GM19025 (cell line): ENCODE measurements around the gene ITGB7.
"Not testable (repeated sequence)": the region's sequence is repeated elsewhere in the genome, so short reads cannot be mapped to it uniquely, and the experiment has no call there.

ENCODE experiments used
- ATAC-seq: cut with Tn5 transposase; IDR thresholded peaks from one replicate; pipeline ENCODE4 v1.9.1; 2021; ENCODE audit warnings: mild to moderate bottlenecking, low read depth, moderate library complexity; ENCODE audit not compliant: unreplicated experiment

The ITGB7 gene

GRCh38 chr12:53218551-53219291, 11.7 kb upstream of the ITGB7 start:
- no peak for ATAC-seq

DNA sequence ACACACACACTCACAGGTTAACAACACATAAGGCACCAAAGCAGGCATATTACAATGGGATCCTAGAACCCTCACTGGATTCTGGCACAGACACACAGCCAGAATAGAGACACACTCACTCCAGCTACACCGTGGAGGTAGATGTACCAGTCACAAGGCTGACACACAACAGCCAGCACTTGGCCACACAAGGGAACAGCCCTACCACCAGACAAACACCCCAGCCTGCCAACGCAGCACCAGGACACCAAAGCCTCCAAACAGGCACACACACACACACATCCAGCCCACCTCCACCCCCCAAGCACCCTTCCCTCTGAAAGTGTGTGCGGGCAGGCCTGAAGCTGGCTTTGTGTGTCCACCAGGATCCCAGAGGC, 10.9 kb upstream of the ITGB7 start:
- no peak for ATAC-seq

- no peak for ATAC-seq
Observed at GRCh38 chr12:53217051-53217930, 10.2 kb upstream of the ITGB7 start.

GRCh38 chr12:53215497-53215896, 8.4 kb upstream of the ITGB7 start:
- no peak for ATAC-seq

DNA sequence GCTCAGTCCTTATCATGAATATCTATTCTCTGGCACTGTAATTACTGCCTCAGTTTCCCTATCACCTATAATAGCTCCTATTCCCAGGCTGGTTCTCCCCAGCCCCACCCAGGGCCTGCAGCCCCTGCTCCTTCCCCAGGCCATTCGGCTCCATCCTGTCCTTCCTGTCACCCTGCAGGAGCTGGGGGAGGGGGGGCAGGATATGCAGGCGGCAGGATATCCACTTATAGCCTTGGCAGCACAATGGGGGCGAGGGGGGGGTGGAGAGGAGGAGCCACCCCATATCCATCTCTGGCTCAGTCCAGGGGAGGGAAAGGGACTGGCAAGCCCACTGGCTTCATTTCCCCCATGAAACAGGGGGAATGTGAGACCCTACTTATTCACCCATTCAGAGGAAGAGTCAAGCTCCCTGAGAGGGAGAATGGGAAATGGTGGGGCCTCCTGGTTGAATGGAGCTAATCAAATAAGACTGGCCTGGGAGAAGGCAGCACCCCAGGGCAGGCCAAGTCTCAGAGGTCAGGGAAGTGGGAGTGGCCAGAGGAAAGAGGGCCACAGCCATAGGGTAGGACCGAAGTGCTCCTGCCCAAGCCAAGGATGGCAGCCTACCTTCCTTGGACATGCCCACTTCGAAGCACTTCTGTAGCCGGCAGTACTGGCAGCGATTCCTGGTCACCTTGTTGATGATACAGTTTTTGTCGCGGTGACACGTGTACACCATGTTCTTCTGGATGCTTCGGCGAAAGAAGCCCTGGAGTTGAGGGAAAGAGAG, 7.8 kb upstream of the ITGB7 start:
- no peak for ATAC-seq

DNA sequence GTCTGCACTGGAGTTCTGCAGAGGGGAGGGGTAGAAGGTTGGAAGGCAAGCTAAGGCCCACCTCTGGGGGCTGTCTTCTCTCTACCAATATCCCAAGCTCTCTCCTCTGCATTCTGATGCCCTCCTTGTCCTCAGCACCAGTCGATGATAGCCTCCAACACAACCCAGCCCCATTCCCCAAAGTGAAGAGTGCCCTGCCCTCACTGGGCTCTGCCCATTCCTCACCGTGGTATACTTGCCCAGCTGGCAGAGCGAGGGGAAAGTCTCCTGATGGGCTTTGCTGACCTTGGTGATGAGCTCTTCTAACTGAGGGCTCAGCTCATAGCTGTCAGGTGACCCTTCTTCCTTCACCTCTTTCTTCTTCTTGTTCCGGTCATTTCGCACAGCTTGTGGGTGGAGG, 7.2 kb upstream of the ITGB7 start:
- ATAC-seq: no peak

GRCh38 chr12:53213348-53213747, 6.3 kb upstream of the ITGB7 start:
- no peak for ATAC-seq

GRCh38 chr12:53212931-53213330, 5.9 kb upstream of the ITGB7 start:
- ATAC-seq: no peak

GRCh38 chr12:53211476-53212381, 4.7 kb upstream of the ITGB7 start:
- no peak for ATAC-seq

DNA sequence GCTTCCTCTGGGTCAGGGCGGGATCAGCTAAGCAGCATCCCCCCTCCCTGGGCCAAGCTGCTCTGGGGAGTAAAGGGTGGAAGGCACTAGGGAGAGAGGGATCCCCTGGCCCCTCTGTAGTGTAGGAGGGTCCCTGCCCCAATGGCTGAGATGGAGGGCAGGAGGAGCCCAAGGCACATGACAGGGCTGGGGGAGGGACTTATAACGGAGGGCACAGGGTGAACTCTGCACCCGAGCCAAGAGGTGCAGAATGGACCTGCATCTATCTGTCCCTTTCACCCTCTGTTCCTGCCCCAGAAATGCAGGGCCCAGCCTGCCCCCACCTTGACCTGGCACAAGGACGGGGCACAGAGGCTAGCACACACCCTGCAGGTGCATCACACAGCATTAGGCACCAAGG, 3.8 kb upstream of the ITGB7 start:
- ATAC-seq: no peak

DNA sequence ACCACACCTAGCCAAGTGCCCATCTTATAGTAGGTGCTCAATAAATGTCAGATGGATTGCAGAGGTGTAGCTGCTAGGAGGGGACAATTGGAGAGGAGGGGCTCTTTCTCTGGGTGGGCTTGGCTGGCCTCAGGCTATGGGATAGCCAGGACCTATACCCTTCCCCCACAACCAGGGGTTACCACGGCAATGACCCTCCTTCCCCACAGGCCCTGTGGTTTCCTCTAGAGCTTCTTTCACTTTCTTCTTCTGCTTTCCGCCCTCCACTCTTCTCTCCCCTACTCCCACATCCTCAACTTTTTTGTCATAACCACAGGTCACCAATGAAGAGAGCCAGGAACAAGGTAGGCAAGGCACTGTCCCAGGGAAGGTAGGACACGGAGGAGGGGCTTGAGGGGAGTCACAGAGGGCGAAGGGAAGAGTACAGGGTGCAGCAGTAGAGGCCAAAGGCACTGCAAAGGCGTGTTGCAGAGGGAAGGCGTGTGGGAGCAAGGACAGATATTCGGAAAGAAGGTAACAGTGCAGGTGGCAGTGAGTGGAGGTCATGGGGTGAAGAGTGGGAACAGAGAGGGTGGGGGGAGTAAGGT, 1.9 kb upstream of the ITGB7 start:
- peak; percentile 41 for ATAC-seq

- no peak for ATAC-seq
Observed at GRCh38 chr12:53208435-53208834, 1.4 kb upstream of the ITGB7 start.

DNA sequence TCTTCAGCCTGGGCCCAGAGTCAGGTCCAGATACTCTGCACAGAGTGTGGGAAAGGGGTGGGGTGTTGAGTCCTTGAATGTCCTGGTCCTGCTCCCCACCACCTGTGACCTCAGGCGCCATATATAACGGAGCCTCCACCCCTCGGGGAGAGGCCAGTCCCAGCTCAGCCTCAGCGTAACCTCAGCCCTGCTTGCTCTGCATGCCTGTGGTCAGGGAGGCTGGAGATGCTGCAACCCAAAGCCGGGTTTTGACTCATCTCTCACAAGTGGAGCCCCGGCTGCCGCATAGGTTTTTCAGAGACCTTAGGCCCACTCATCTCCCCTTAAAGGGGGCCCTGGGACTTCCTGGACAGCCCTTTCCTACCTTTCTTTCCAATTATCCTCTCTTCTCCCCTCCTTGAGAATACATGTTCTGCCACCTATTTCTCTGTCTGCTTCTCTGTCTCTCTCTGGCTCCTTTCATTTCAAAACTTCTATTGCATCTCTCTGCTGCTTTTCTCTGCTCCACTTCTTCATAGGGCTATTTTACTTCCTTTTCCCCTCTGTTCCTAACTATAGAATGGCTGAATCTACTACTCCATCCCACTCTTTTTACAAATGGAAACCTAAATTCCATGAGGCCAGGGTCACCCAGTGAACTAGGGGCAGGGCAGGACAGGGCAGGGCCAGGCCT, 1.2 kb downstream of the ITGB7 start:
- ATAC-seq: peak; percentile 57

DNA sequence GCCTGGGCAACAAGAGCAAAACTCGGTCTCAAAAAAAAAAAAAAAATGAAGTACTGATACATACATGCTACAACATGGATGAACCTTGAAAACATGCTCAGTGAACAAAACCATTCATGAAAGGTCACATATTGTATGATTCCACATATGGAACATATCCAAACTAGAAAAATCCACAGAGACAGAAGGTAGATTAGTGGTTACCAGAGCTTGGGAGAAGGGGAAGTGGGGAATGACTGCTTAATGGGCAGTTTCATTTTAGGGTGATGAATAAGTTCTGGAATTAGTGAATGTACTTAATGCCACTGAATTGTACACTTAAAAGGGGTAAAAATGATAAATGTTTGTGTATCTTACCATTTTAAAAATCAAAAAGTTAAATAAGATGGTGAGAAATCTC, 2.7 kb downstream of the ITGB7 start:
- ATAC-seq: no peak

GRCh38 chr12:53202316-53202715, 4.7 kb downstream of the ITGB7 start:
- ATAC-seq: not testable (repeated sequence)

GRCh38 chr12:53201639-53202038, 5.4 kb downstream of the ITGB7 start:
- ATAC-seq: no peak

- no peak for ATAC-seq
Observed at GRCh38 chr12:53201177-53201541, 5.9 kb downstream of the ITGB7 start.

DNA sequence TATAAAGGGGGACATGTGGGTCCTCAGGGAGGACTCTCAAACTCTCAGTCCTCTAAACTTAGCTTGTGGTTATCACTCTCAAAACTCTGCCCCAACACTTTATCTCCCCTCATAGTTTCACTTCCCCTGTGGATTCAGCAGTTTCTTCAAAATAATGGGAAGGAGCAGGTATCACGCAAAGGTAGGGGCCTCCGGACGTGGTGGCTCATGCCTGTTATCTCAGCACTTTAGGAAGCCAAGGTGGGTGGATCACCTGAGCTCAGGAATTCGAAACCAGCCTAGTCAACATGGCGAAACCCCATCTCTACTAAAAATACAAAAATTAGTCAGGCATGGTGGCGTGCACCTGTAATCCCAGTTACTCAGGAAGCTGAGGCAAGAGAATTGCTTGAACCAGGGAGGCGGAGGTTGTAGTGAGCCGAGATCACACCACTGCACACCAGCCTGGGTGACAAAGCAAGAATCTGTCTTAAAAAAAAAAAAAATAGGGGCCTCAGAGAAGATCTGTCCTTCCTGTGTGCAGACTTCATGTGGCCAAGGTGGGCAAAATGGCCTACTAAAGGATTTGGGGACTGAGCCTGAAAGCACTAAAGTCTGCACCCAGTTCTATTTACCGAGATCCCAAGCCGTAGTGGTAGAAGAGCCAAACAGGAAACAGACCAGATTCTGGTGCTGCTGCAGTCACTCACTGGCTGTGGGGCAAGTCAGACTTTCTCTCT, 6.4 kb downstream of the ITGB7 start:
- peak; percentile 59 for ATAC-seq

- peak; percentile 10 for ATAC-seq
Observed at GRCh38 chr12:53200107-53200457, 7.0 kb downstream of the ITGB7 start.
